Fibroblast of lung (primary cell): ENCODE data around the gene RRBP1.

Source experiments
- EZH2 ChIP-seq: IDR thresholded peaks from 2 replicates; pipeline ENCODE4 v1.5.1; 2012; ENCODE audit warnings: low read length, control low read depth, mild to moderate bottlenecking; ENCODE audit errors: missing control alignments
- TF ChIP-seq, protein P1 (sequence below), 2 donors: IDR thresholded peaks in 1 of 2; conservative IDR thresholded peaks in 1 of 2; 1 replicate in 1 of 2; 2 replicates in 1 of 2; pipeline ENCODE4 v1.5.1; 2011 to 2012; ENCODE audit warnings: low read length in 2 of 2, control low read depth in 1 of 2, inconsistent platforms in 1 of 2, low read depth in 1 of 2, mild to moderate bottlenecking in 1 of 2

DNA sequence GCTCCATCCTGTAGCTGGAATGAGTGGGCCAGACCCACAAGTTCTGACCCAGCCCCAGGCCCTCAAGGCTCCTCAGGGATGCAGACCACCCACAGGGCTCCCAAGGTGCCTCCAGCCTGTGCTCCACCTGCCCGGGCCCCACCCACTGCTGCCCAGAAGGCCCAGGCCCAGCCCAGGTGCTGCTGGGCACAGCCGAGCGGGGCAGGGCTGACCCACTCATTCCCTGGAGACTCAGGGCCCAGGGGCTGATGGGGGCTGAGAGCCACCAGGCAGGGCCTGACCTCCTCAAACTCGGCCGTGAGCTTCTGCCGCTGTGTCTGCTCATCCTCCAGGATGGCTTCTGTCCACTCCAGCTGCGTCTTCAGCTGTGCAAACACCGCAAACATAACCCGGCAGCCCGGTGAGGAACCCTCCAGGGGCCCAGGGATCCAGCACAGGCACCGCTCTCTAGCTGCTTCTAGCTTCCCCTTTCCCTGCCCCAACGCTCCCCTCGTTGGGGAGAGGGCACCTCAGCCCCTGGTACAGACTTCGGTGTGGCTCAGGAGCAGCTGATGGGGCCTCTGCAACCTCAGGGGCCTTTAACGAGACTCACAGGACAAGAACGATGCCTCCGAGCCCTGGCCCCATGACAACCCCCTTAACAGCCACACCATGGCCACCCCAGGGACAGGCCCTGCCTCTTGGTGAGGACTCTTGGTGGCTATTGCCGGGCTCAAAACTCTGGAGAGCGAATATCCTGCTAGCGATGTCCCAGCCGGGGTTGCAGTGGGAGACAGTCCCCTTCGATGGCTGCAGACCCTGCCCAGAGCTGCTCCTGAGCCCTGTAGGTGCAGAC, 66.2 kb downstream of the RRBP1 start:
- TF ChIP-seq, protein P1, sequence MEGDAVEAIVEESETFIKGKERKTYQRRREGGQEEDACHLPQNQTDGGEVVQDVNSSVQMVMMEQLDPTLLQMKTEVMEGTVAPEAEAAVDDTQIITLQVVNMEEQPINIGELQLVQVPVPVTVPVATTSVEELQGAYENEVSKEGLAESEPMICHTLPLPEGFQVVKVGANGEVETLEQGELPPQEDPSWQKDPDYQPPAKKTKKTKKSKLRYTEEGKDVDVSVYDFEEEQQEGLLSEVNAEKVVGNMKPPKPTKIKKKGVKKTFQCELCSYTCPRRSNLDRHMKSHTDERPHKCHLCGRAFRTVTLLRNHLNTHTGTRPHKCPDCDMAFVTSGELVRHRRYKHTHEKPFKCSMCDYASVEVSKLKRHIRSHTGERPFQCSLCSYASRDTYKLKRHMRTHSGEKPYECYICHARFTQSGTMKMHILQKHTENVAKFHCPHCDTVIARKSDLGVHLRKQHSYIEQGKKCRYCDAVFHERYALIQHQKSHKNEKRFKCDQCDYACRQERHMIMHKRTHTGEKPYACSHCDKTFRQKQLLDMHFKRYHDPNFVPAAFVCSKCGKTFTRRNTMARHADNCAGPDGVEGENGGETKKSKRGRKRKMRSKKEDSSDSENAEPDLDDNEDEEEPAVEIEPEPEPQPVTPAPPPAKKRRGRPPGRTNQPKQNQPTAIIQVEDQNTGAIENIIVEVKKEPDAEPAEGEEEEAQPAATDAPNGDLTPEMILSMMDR (conservative IDR thresholded peaks at IDR 0.05 in 1 of 2, IDR thresholded peaks at IDR 0.05 in 1 of 2; ENCODE audit: low read depth in 1 of 2, low read length in 2 of 2) = no peak
- no peak for TF ChIP-seq EZH2
